ENCODE measurements around the gene ABCA7.

GRCh38 chr19:1089891-1090290, 50.0 kb downstream of the ABCA7 start:
- no peak for TF ChIP-seq CTCF (IDR thresholded peaks at IDR 0.05)
- TF ChIP-seq POLR2A (IDR thresholded peaks at IDR 0.05): no peak
